ENCODE measurements around the gene UVRAG. TPM values are rescaled to one million over a fixed set of nuclear protein-coding genes. Genes with fewer than 3 reads are reported as not detected.

UVRAG gene
- total and polyA plus RNA-seq, 9 donors = 10.1 to 26.7 (median 19.2) TPM

GRCh38 chr11:76160856-76161255, 345.8 kb downstream of the UVRAG start:
- intact Hi-C loops (cut with DNase I) = no loop called here
- Histone ChIP-seq H3K36me3 (no peaks in the 10 kb centered on the region), H3K4me1 (ENCODE audit: insufficient read depth) (peaks cover 3% of the 10 kb centered on the region), H3K27ac (no peak overlapping the region), H3K9me3 (no peaks in the 10 kb centered on the region), H3K4me3 (no peak overlapping the region), H3K27me3 (no peaks in the 10 kb centered on the region)
- DNase-seq = no peak
- TF ChIP-seq CTCF (IDR thresholded peaks at IDR 0.05) (no peak), POLR2A (IDR thresholded peaks at IDR 0.05) (no peak), EP300 (IDR thresholded peaks at IDR 0.05) (no peak)
- WGBS, 3 donors = 79 to 84% (median 79%) methylated on average over 8 of the region's 8 CpGs

GRCh38 chr11:76161261-76161961, 346.4 kb downstream of the UVRAG start:
- TF ChIP-seq EP300 (IDR thresholded peaks at IDR 0.05) = no peak
- intact Hi-C loops (cut with DNase I) = no loop called here
- 5 to 6% (median 5%) methylated on average over 22 to 24 of the region's 24 CpGs for WGBS, 3 donors
- Histone ChIP-seq H3K36me3 (no peaks in the 10 kb centered on the region), H3K27me3 (no peaks in the 10 kb centered on the region), H3K4me1 (ENCODE audit: insufficient read depth) (peaks cover 3% of the 10 kb centered on the region), H3K9me3 (no peaks in the 10 kb centered on the region), H3K27ac (no peak overlapping the region), H3K4me3 (no peak overlapping the region)
- peak in 4 of 5 donors; percentile 42 to 50 (median 44) for DNase-seq

- Histone ChIP-seq H3K27me3 (no peaks in the 10 kb centered on the region), H3K36me3 (no peaks in the 10 kb centered on the region)
These were observed 347.6 kb downstream of the UVRAG start for GRCh38 chr11:76162336-76163288.

GRCh38 chr11:76163289-76163880, 348.4 kb downstream of the UVRAG start:
- no peak for DNase-seq
- H3K9me3 ChIP-seq = no peaks in the 10 kb centered on the region
- peaks cover 3% of the 10 kb centered on the region for H3K4me1 ChIP-seq (ENCODE audit: insufficient read depth)
- intact Hi-C loops (cut with DNase I) = no loop called here
- 91 to 93% (median 92%) methylated on average over 7 to 11 of the region's 11 CpGs for WGBS, 3 donors
- no peaks in the 10 kb centered on the region for H3K36me3 ChIP-seq
- TF ChIP-seq EP300 (IDR thresholded peaks at IDR 0.05) (no peak), POLR2A (IDR thresholded peaks at IDR 0.05) (no peak), CTCF (IDR thresholded peaks at IDR 0.05) (no peak)
- H3K27ac ChIP-seq = no peak overlapping the region
- H3K27me3 ChIP-seq = no peaks in the 10 kb centered on the region
- H3K4me3 ChIP-seq = no peak overlapping the region

More at GRCh38 chr11:76162336-76163288, 347.6 kb downstream of the UVRAG start:
- 91 to 94% (median 94%) methylated on average over 15 of the region's 15 CpGs for WGBS, 3 donors
- intact Hi-C loops (cut with DNase I) = no loop called here
- H3K4me3 ChIP-seq = no peak overlapping the region
- TF ChIP-seq POLR2A (IDR thresholded peaks at IDR 0.05) = no peak
- TF ChIP-seq CTCF (IDR thresholded peaks at IDR 0.05) = no peak
- no peak for TF ChIP-seq EP300 (IDR thresholded peaks at IDR 0.05)
- H3K9me3 ChIP-seq = no peaks in the 10 kb centered on the region
- peaks cover 3% of the 10 kb centered on the region for H3K4me1 ChIP-seq (ENCODE audit: insufficient read depth)
- peak in 1 of 5 donors; percentile 15 for DNase-seq
- H3K27ac ChIP-seq = no peak overlapping the region

Measured in ovary (tissue), 9 donors.